HepG2 (cell line): ENCODE results near the gene ENTPD2. TPM values are rescaled to one million over a fixed set of nuclear protein-coding genes. Genes with fewer than 3 reads are reported as not detected.

Experiments used
- AGO2 ChIP-seq: fragments of 200-400 bp; formaldehyde crosslinking; optimal IDR thresholded peaks from 2 replicates; pipeline ENCODE3; 2017; ENCODE audit warnings: mild to moderate bottlenecking, low read depth, low read length, moderate library complexity
- IKZF1 ChIP-seq: fragments of 450-650 bp; IDR thresholded peaks from 2 replicates; pipeline ENCODE4 v1.7.1; 2016
- SP4 ChIP-seq: sonication (generic); formaldehyde crosslinking; IDR thresholded peaks from 2 replicates; pipeline ENCODE4 v1.8.1; 2023; ENCODE audit warnings: mild to moderate bottlenecking, missing genetic modification reagents
- TERF1 ChIP-seq: sonication (generic); formaldehyde crosslinking; IDR thresholded peaks from 2 replicates; pipeline ENCODE4 v1.8.0; 2022; ENCODE audit warnings: mild to moderate bottlenecking, missing genetic modification reagents, moderate library complexity
- TFE3 ChIP-seq: IDR thresholded peaks from 2 replicates; pipeline ENCODE4 v1.6.1; 2016
- UBTF ChIP-seq: sonication (generic); formaldehyde crosslinking; IDR thresholded peaks from 2 replicates; pipeline ENCODE4 v1.4.0; 2020; ENCODE audit warnings: mild to moderate bottlenecking, missing genetic modification reagents
- ZBTB8A ChIP-seq: sonication (generic); formaldehyde crosslinking; IDR thresholded peaks from 2 replicates; pipeline ENCODE4 v1.4.0; 2020; ENCODE audit warnings: mild to moderate bottlenecking, low read depth, missing genetic modification reagents, borderline replicate concordance
- ZFP91 ChIP-seq: sonication (generic); formaldehyde crosslinking; IDR thresholded peaks from 2 replicates; pipeline ENCODE4 v1.9.0; 2022; ENCODE audit warnings: missing genetic modification reagents, mild to moderate bottlenecking, borderline replicate concordance
- ZNF800 ChIP-seq: sonication (generic); formaldehyde crosslinking; IDR thresholded peaks from 2 replicates; pipeline ENCODE4 v1.4.0; 2020; ENCODE audit warnings: missing genetic modification reagents
- ZSCAN31 ChIP-seq: sonication (generic); formaldehyde crosslinking; IDR thresholded peaks from 2 replicates; pipeline ENCODE4 v1.5.0; 2020; ENCODE audit warnings: low read depth, mild to moderate bottlenecking, missing genetic modification reagents
- polyA plus RNA-seq, 8 experiments: library from polyadenylated mRNA; depleted of rRNA in 3 of 8; stranded (reverse) in 7 of 8; unstranded in 1 of 8; fragments of >200 nt; fragmentation: Illumina TruSeq in 4 of 8; extraction: Trizol in 4 of 8; gene quantifications; 2 replicates each; pipeline versions ENCODE4 v1.2.1 to v1.2.3, GENCODE V29; 2011 to 2016; ENCODE audit warnings: low read depth in 4 of 8, missing spikeins in 1 of 8, mixed read lengths in 1 of 8; ENCODE audit not compliant: insufficient read depth in 1 of 8
- total RNA-seq, 5 experiments: library from RNA; depleted of rRNA; stranded (reverse); fragments of >200 nt; fragmentation: Illumina TruSeq; extraction: Trizol; gene quantifications; 2 replicates each; pipeline ENCODE4 v1.2.3, GENCODE V29; 2016; ENCODE audit warnings: low read depth in 1 of 5

The ENTPD2 gene
- total and polyA plus RNA-seq, 2 of the 13 experiments (the other 11 are each of a cell fraction or from before 2014, with no cell fraction given), result 0.95 to 3.2 TPM

GRCh38 chr9:137069508-137070091, 15.7 kb upstream of the ENTPD2 start (continued):
- TF ChIP-seq ZSCAN31 (CRISPR knock-in tag), result peak; percentile 22; the same call in 1 of the 2 replicates
- TF ChIP-seq IKZF1, result no peak
- TF ChIP-seq UBTF, result peak; percentile 52; the same call in 1 of the 2 replicates
- peak; percentile 92 for TF ChIP-seq ZNF800 (CRISPR knock-in tag)
- peak; percentile 18 for TF ChIP-seq AGO2
- TF ChIP-seq ZBTB8A, result no peak
- TF ChIP-seq TFE3 (CRISPR knock-in tag), result no peak
- 0 out of 2 replicates have a peak, but pooled peaks have one; percentile 33 for TF ChIP-seq SP4 (CRISPR knock-in tag)
- 0 out of 2 replicates have a peak, but pooled peaks have one; percentile 2 for TF ChIP-seq ZFP91 (CRISPR knock-in tag)
- no peak for TF ChIP-seq TERF1
